Suprapubic skin (tissue), 4 donors: ENCODE measurements around the gene SPSB4. TPM values are rescaled to one million over a fixed set of nuclear protein-coding genes. Genes with fewer than 3 reads are reported as not detected.

Experiments used
- DNase-seq, 2 donors: peaks; one replicate each; pipeline ENCODE4 v3.0.0-alpha.2; 2019; ENCODE audit warnings: low spot score in 2 of 2
- H3K27ac ChIP-seq: fragments of 200-600 bp; sonication (generic); one replicate; pipeline ENCODE4 v1.5.1; 2019
- H3K27me3 ChIP-seq: fragments of 200-600 bp; sonication (generic); one replicate; pipeline ENCODE4 v1.5.1; 2019
- H3K36me3 ChIP-seq: fragments of 200-600 bp; sonication (generic); one replicate; pipeline ENCODE4 v1.5.1; 2019
- H3K4me1 ChIP-seq: fragments of 200-600 bp; sonication (generic); one replicate; pipeline ENCODE4 v1.5.1; 2019
- H3K4me3 ChIP-seq: fragments of 200-600 bp; sonication (generic); one replicate; pipeline ENCODE4 v1.5.1; 2019; ENCODE audit warnings: mild to moderate bottlenecking
- H3K9me3 ChIP-seq: fragments of 200-600 bp; sonication (generic); one replicate; pipeline ENCODE4 v1.5.1; 2019
- CTCF ChIP-seq, 2 donors: fragments of 200-600 bp in 1 of 2; fragments of 450-650 bp in 1 of 2; sonication (generic) in 1 of 2; IDR thresholded peaks; one replicate each; pipeline ENCODE4 v1.5.1; 2016 to 2019; ENCODE audit warnings: antibody characterized with exemption in 2 of 2, mild to moderate bottlenecking in 1 of 2, moderate library complexity in 1 of 2
- EP300 ChIP-seq: sonication (generic); formaldehyde crosslinking; IDR thresholded peaks from one replicate; pipeline ENCODE4 v1.6.1; 2017; ENCODE audit warnings: antibody characterized with exemption
- POLR2A ChIP-seq, 2 donors: fragments of 450-650 bp; IDR thresholded peaks; one replicate each; pipeline ENCODE4 v1.6.1; 2017; ENCODE audit warnings: antibody characterized with exemption in 2 of 2, mild to moderate bottlenecking in 2 of 2, moderate library complexity in 2 of 2
- POLR2AphosphoS5 ChIP-seq, 3 donors: sonication (generic); formaldehyde crosslinking; IDR thresholded peaks; one replicate each; pipeline ENCODE4 v1.6.1; 2017; ENCODE audit warnings: antibody characterized with exemption in 3 of 3
- WGBS: methylation state at CpG from one replicate; pipeline ENCODE4 v1.1.5; 2018; 5-methylcytosine and 5-hydroxymethylcytosine counted together
- total RNA-seq, 4 donors: library from RNA; depleted of rRNA; stranded (reverse); fragments of >200 nt; gene quantifications; one replicate each; pipeline ENCODE4 v1.1.0, GENCODE V29; 2016

Gene SPSB4
- total RNA-seq, 4 donors from 2014 or later = 0.51 to 0.81 TPM; not detected in 2

GRCh38 chr3:141127344-141128125, 76.4 kb downstream of the SPSB4 start:
- TF ChIP-seq POLR2AphosphoS5 (IDR thresholded peaks at IDR 0.05) (no peak), EP300 (no peak), POLR2A (IDR thresholded peaks at IDR 0.05) (no peak), CTCF (IDR thresholded peaks at IDR 0.05) (no peak)
- Histone ChIP-seq H3K27ac (no peak overlapping the region), H3K9me3 (no peaks in the 10 kb centered on the region), H3K27me3 (no peaks in the 10 kb centered on the region), H3K4me1 (no peaks in the 10 kb centered on the region), H3K4me3 (no peak overlapping the region), H3K36me3 (no peaks in the 10 kb centered on the region)
- DNase-seq = peak in 1 of 2 donors; percentile 54
- WGBS = 80% methylated on average over 9 of the region's 9 CpGs

DNA sequence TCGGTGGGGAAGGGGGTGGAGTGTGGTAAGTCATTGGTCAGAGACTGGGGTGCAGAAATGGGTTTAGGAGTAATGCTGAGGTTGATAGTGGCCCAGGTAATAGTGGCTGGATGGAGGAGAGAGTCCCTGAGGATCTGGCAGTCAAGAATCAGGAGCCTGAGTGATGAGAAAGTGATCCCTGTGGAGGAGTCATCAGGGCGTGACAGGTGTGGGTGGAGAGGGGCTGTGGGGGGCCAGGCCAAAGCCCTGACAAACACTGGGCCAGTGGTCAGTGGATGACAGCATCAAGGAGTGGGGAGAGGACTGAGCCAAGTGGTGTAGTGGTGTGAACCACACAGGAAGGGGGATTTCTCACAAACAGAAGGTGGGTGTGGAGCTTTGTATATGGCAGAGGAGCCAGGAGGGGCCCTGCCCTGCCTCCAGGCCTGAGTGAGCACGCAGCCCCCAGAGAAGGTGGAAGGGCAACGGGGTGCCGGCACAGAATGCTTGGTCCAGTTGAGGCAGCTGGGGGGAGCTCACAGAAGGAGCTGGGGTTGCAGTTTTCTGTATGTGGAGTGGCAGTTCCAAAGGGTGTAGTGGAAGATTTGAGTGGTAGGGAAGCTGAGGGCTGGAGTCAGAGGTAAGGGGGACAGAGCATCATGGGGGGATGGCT, 77.1 kb downstream of the SPSB4 start:
- TF ChIP-seq CTCF (IDR thresholded peaks at IDR 0.05) (no peak), EP300 (no peak)

DNA sequence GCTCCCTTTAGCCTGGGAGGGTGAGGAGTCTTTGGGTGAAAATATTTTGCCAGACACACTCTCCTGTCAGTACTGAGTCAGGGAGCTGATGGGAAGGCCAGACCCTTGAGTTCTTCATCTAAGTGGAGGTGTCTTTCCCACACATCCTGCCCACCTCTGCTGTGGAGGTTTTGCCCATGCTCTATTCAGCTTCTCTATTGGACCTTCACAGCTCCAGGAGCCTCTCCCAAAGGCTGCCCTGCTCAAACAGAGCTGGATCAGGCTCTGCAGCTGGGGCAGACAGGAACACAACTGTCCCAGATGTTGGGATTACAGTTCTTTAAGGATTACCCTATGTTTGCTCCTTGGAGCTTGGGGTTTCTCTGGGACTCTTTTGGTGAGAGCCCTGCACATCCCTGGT, 77.9 kb downstream of the SPSB4 start:
- Histone ChIP-seq H3K9me3 (no peaks in the 10 kb centered on the region), H3K27ac (no peak overlapping the region), H3K27me3 (no peaks in the 10 kb centered on the region), H3K4me3 (no peak overlapping the region), H3K4me1 (no peaks in the 10 kb centered on the region), H3K36me3 (no peaks in the 10 kb centered on the region)
- TF ChIP-seq POLR2A (IDR thresholded peaks at IDR 0.05) (no peak), CTCF (IDR thresholded peaks at IDR 0.05) (no peak), EP300 (no peak), POLR2AphosphoS5 (IDR thresholded peaks at IDR 0.05) (no peak)
- DNase-seq = no peak

More for the DNA sequence above, 77.1 kb downstream of the SPSB4 start:
- Histone ChIP-seq H3K4me3 (no peak overlapping the region), H3K36me3 (no peaks in the 10 kb centered on the region), H3K4me1 (no peaks in the 10 kb centered on the region), H3K27me3 (no peaks in the 10 kb centered on the region), H3K27ac (no peak overlapping the region), H3K9me3 (no peaks in the 10 kb centered on the region)
- 80% methylated on average over 5 of the region's 5 CpGs for WGBS
- peak in 1 of 2 donors; percentile 45 for DNase-seq

- no peaks in the 10 kb centered on the region for H3K27me3 ChIP-seq
- no peaks in the 10 kb centered on the region for H3K4me1 ChIP-seq
- TF ChIP-seq POLR2A (IDR thresholded peaks at IDR 0.05) (no peak), CTCF (IDR thresholded peaks at IDR 0.05) (no peak), EP300 (no peak), POLR2AphosphoS5 (IDR thresholded peaks at IDR 0.05) (no peak)
- no peaks in the 10 kb centered on the region for H3K9me3 ChIP-seq
- WGBS = 67% methylated on average over 8 of the region's 8 CpGs
- H3K36me3 ChIP-seq = no peaks in the 10 kb centered on the region
- DNase-seq = peak in 1 of 2 donors; percentile 53
- H3K27ac ChIP-seq = no peak overlapping the region
- no peak overlapping the region for H3K4me3 ChIP-seq
Observed at GRCh38 chr3:141129541-141130011, 78.4 kb downstream of the SPSB4 start.

GRCh38 chr3:141143517-141143916, 92.4 kb downstream of the SPSB4 start:
- TF ChIP-seq CTCF (IDR thresholded peaks at IDR 0.05) = no peak
- no peak for TF ChIP-seq POLR2A (IDR thresholded peaks at IDR 0.05)
- TF ChIP-seq POLR2AphosphoS5 (IDR thresholded peaks at IDR 0.05) = no peak
- no peak for TF ChIP-seq EP300
- no peaks in the 10 kb centered on the region for H3K27me3 ChIP-seq
- H3K36me3 ChIP-seq = no peaks in the 10 kb centered on the region
- DNase-seq = no peak
- H3K4me3 ChIP-seq = no peak overlapping the region
- no peak overlapping the region for H3K27ac ChIP-seq
- peaks cover 5% of the 10 kb centered on the region for H3K9me3 ChIP-seq
- H3K4me1 ChIP-seq = no peaks in the 10 kb centered on the region
